Measurements from ENCODE around the gene PER2. TPM values are rescaled to one million over a fixed set of nuclear protein-coding genes. Genes with fewer than 3 reads are reported as not detected.

PER2 gene
- total and polyA plus RNA-seq, 10 of the 15 experiments (the other 5 are each of a cell fraction or from before 2014, with no cell fraction given), result 1.5 to 15.1 (median 4.6) TPM

DNA sequence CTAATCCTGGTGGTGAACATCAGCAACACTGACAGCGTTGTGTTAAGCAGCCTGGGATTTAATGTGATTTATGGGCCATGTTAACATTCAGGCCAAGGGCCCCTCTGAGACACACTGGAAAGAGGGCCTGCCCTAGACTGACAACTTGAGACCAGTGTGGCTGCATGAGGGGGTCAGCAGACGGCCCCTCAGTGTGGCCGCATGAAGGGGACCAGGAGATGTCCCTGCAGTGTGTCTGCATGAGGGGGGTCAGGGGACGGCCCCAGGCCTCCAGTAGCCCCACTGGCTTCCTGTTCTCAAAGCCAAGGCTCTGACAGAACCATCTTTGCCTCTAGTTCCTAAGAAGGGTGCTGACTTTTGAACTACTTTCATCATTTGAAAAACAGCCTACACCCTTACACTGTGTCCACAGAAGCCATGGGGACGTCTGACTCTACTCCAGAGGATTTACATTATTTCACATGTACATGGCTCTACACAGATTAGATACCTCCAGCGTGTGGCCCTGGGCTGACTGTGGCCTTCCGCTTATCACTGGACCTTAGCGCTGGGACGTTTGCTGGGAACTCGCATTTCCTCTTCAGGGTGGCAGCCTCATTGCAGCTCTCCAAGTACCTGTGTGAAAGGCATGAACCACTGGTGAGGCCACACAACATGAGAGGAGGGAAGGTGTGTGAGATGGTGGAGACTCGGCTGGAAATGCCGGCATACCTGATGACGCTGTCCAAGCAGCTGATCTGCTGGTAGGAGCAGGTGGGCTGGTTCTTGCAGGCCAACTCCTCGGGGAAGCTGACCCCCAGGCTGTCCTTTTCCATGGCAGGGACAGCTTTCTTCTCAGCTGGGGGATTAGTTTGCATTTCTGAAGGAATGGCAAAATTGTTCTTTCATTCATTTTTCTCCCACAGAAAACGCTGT is 30.4 kb downstream of the PER2 start:
- 92% methylated on average over 15 of the region's 15 CpGs for WGBS (ENCODE audit: insufficient coverage, insufficient replicate concordance, low lambda C conversion rate, missing lambda C conversion rate)
- H4K20me1 ChIP-seq (ENCODE audit: control insufficient read depth, insufficient read depth), result no peaks in the 10 kb centered on the region
- intact Hi-C loops (cut with micrococcal nuclease; ENCODE audit: unreplicated experiment) (no loop called here), in situ Hi-C loops (cut with MboI) (no loop called here)
- H3K4me3 ChIP-seq, result no peak overlapping the region
- no TSS peak for BruUV-seq (replicated peaks)
- no peak overlapping the region for H3K4me2 ChIP-seq (ENCODE audit: control insufficient read depth, insufficient read depth)
- FAIRE-seq (no peak), ATAC-seq (no peak), DNase-seq (ENCODE audit: low read depth, low spot score) (no peak)
- no peaks in the 10 kb centered on the region for H3K79me2 ChIP-seq (ENCODE audit: control insufficient read depth, insufficient read depth, low read length)
- H3K27ac ChIP-seq (ENCODE audit: control insufficient read depth, insufficient read depth), result no peak overlapping the region
- H3K36me3 ChIP-seq (ENCODE audit: control insufficient read depth in 2 of 2, insufficient read depth in 2 of 2, low read length in 1 of 2), result peaks cover 8 to 25% of the 10 kb centered on the region in 2 experiments
- H3K27me3 ChIP-seq (replicated peaks in 1 of 2; ENCODE audit: control insufficient read depth in 2 of 2, insufficient read depth in 2 of 2, low read length in 1 of 2), result no peaks in the 10 kb centered on the region
- ChIA-PET SMC1A (ENCODE audit: uncharacterized antibody, unreplicated experiment) (no interaction called here), CTCF (interaction anchor here (0.7 kb wide), 2 partner anchors 151 to 400 kb away, joined by 3 to 4 read pairs; no protein-coding TSS in a partner anchor), POLR2A (no interaction called here), RAD21 (ENCODE audit: unreplicated experiment) (no interaction called here)
- H3K9me3 ChIP-seq (replicated peaks; ENCODE audit: control insufficient read depth, insufficient read depth, low read length), result no peaks in the 10 kb centered on the region
- H2AFZ ChIP-seq (ENCODE audit: control insufficient read depth, low read depth, low read length), result no peak overlapping the region
- no peak overlapping the region for H3K9ac ChIP-seq (ENCODE audit: control insufficient read depth, insufficient read depth, low read length)
- H3K4me1 ChIP-seq (ENCODE audit: control insufficient read depth, insufficient read depth, low read length), result no peaks in the 10 kb centered on the region
- no peak for TF ChIP-seq POU2F2 (IDR thresholded peaks at IDR 0.05; ENCODE audit: borderline replicate concordance, low read depth, low read length)
- no peak for TF ChIP-seq NR2C1 (IDR thresholded peaks at IDR 0.05)
- TF ChIP-seq TAF1 (IDR thresholded peaks at IDR 0.05; ENCODE audit: borderline replicate concordance, low read depth, low read length), result no peak
- no peak for TF ChIP-seq TCF7 (IDR thresholded peaks at IDR 0.05; ENCODE audit: borderline replicate concordance)
- no peak for TF ChIP-seq TARDBP (IDR thresholded peaks at IDR 0.05; ENCODE audit: borderline replicate concordance)

GRCh38 chr2:238256594-238257104 is 31.8 kb downstream of the PER2 start:
- no peak overlapping the region for H3K27ac ChIP-seq (ENCODE audit: control insufficient read depth, insufficient read depth)
- H3K27me3 ChIP-seq (replicated peaks in 1 of 2; ENCODE audit: control insufficient read depth in 2 of 2, insufficient read depth in 2 of 2, low read length in 1 of 2), result no peaks in the 10 kb centered on the region
- H3K9me3 ChIP-seq (replicated peaks; ENCODE audit: control insufficient read depth, insufficient read depth, low read length), result no peaks in the 10 kb centered on the region
- in situ Hi-C loops (cut with MboI) (no loop called here), intact Hi-C loops (cut with micrococcal nuclease; ENCODE audit: unreplicated experiment) (loop anchor here (1.0 kb wide), 1 partner anchor 288 kb away; no protein-coding TSS in a partner anchor)
- TF ChIP-seq CREM (IDR thresholded peaks at IDR 0.05; ENCODE audit: low read depth), result 0 out of 2 replicates have a peak, but pooled peaks have one; percentile 20
- peak; percentile 65 for TF ChIP-seq RAD21 (IDR thresholded peaks at IDR 0.05; ENCODE audit: insufficient read depth, low read depth, low read length)
- TF ChIP-seq YY1 (IDR thresholded peaks at IDR 0.05; ENCODE audit: low read depth, low read length), result 0 out of 2 replicates have a peak, but pooled peaks have one; percentile 48
- no peak for TF ChIP-seq ASH2L (IDR thresholded peaks at IDR 0.05; ENCODE audit: borderline replicate concordance, low read depth)
- 0 out of 2 replicates have a peak, but pooled peaks have one; percentile 13 for TF ChIP-seq RUNX3 (IDR thresholded peaks at IDR 0.05; ENCODE audit: low read length)
- TF ChIP-seq CTCF (IDR thresholded peaks at IDR 0.05 in 2 of 3, conservative IDR thresholded peaks at IDR 0.05 in 1 of 3; ENCODE audit: control insufficient read depth in 2 of 3, extremely low read depth in 1 of 3, insufficient read depth in 1 of 3, low read depth in 3 of 3, low read length in 3 of 3), result peak; percentile 58 to 75 (median 72)
- TF ChIP-seq SMC3 (IDR thresholded peaks at IDR 0.05; ENCODE audit: borderline replicate concordance, low read length), result peak; percentile 44; the same call in 1 of the 2 replicates
- TF ChIP-seq BACH1 (IDR thresholded peaks at IDR 0.05; ENCODE audit: borderline replicate concordance), result no peak
- FAIRE-seq (peak; percentile 84), DNase-seq (ENCODE audit: low read depth, low spot score) (no peak), ATAC-seq (peak; percentile 97)
- no peak overlapping the region for H2AFZ ChIP-seq (ENCODE audit: control insufficient read depth, low read depth, low read length)
- ChIA-PET SMC1A (ENCODE audit: uncharacterized antibody, unreplicated experiment) (interaction anchor here (1.5 kb wide), 1 partner anchor 288 kb away, joined by 4 read pairs; no protein-coding TSS in a partner anchor), POLR2A (no interaction called here), CTCF (interaction anchor here (0.8 to 2.4 kb wide), 3 partner anchors 9 to 34 kb away, joined by 3 to 7 read pairs (median 3); no protein-coding TSS in a partner anchor), RAD21 (ENCODE audit: unreplicated experiment) (no interaction called here)
- no peaks in the 10 kb centered on the region for H4K20me1 ChIP-seq (ENCODE audit: control insufficient read depth, insufficient read depth)
- no peaks in the 10 kb centered on the region for H3K79me2 ChIP-seq (ENCODE audit: control insufficient read depth, insufficient read depth, low read length)
- H3K4me1 ChIP-seq (ENCODE audit: control insufficient read depth, insufficient read depth, low read length), result no peaks in the 10 kb centered on the region
- H3K36me3 ChIP-seq (ENCODE audit: control insufficient read depth in 2 of 2, insufficient read depth in 2 of 2, low read length in 1 of 2), result peaks cover 4 to 20% of the 10 kb centered on the region in 2 experiments; a peak in 3 of 4 replicates
- H3K4me2 ChIP-seq (ENCODE audit: control insufficient read depth, insufficient read depth), result no peak overlapping the region
- no peak overlapping the region for H3K4me3 ChIP-seq
- BruUV-seq (replicated peaks), result no TSS peak
- WGBS (ENCODE audit: insufficient coverage, insufficient replicate concordance, low lambda C conversion rate, missing lambda C conversion rate), result 72% methylated on average over 18 of the region's 18 CpGs
- H3K9ac ChIP-seq (ENCODE audit: control insufficient read depth, insufficient read depth, low read length), result no peak overlapping the region

All from GM12878 (cell line).